ENCODE data around the gene FUT4. TPM values are rescaled to one million over a fixed set of nuclear protein-coding genes. Genes with fewer than 3 reads are reported as not detected.

The FUT4 gene
- total RNA-seq (2022) (24.5 and 25.0 TPM in 2 replicates), Bru-seq, nascent RNA (percentile 93 among the genes with signal in this experiment), BruChase-seq, experiment 1, labeled RNA remaining after a 2-hour chase (percentile 99 among the genes with signal in this experiment), BruChase-seq, experiment 2, labeled RNA remaining after a 6-hour chase (percentile 95 among the genes with signal in this experiment)
- long read RNA-seq, full-length matches to known transcripts: 55 of 55 reads
- long read RNA-seq, partial matches to known transcripts: 0 of 55 reads
- long read RNA-seq, other reads (novel, unspliced or antisense): 0 of 55 reads

GRCh38 chr11:94543695-94544645 lies at the start of gene FUT4:
TSS of gene FUT4 (plus strand) at chr11:94543921. CDS start at chr11:94544134, 213 bp downstream.
- TF ChIP-seq CTCF (IDR thresholded peaks at IDR 0.05; ENCODE audit: insufficient read depth in 1 of 2, low read depth in 1 of 2, low read length in 1 of 2, severe bottlenecking in 1 of 2, unreplicated experiment in 1 of 2): no peak
- H3K27me3 Mint-ChIP-seq (ENCODE audit: insufficient read depth, unreplicated experiment): no peaks in the 10 kb centered on the region
- no peaks in the 10 kb centered on the region for H3K36me3 ChIP-seq (ENCODE audit: control insufficient read depth, insufficient read depth, low read length)
- no peaks in the 10 kb centered on the region for H3K9me3 ChIP-seq
- H3K27ac Mint-ChIP-seq (ENCODE audit: unreplicated experiment): peak within 1 kb of the TSS; percentile 90
- no peaks in the 10 kb centered on the region for H3K9me3 Mint-ChIP-seq (ENCODE audit: unreplicated experiment)
- peak; percentile 96 to 98 for DNase-seq
- ChIA-PET CTCF (interaction anchor here (0.6 to 1.3 kb wide), 6 partner anchors 18 to 649 kb away, joined by 3 to 6 read pairs (median 3); no protein-coding TSS in a partner anchor), POLR2A (interaction anchor here (1.0 to 1.7 kb wide), 4 partner anchors 11 to 44 kb away, joined by 3 to 10 read pairs (median 6); no protein-coding TSS in a partner anchor)
- no peaks in the 10 kb centered on the region for H3K27me3 ChIP-seq (replicated peaks; ENCODE audit: control insufficient read depth, insufficient read depth, low read length)
- peak within 1 kb of the TSS; percentile 86 for H3K4me3 Mint-ChIP-seq (ENCODE audit: unreplicated experiment)
- peaks cover 34% of the 10 kb centered on the region for H3K4me1 Mint-ChIP-seq (ENCODE audit: low read depth, unreplicated experiment)
- H3K36me3 Mint-ChIP-seq (ENCODE audit: insufficient read depth, unreplicated experiment): peaks cover 20% of the 10 kb centered on the region
- BruUV-seq (replicated peaks): no TSS peak
- intact Hi-C loops (cut with micrococcal nuclease; ENCODE audit: unreplicated experiment): loop anchor here (1.0 to 5.0 kb wide), 6 partner anchors 23 to 523 kb away; partner anchors contain the start of genes ANKRD49, MRE11 and SRSF8
- H3K4me3 ChIP-seq (ENCODE audit: low read depth, low read length): peak within 1 kb of the TSS; percentile 71
- H3K4me1 ChIP-seq: peaks cover 29% of the 10 kb centered on the region

- ChIA-PET CTCF (interaction anchor here (0.6 to 1.0 kb wide), 4 partner anchors 11 to 606 kb away, joined by 3 to 7 read pairs (median 6); no protein-coding TSS in a partner anchor), POLR2A (interaction anchor here (0.9 to 1.0 kb wide), 2 partner anchors 52 to 710 kb away, joined by 3 read pairs; partner anchors contain the start of gene MED17)
- H3K4me3 ChIP-seq (ENCODE audit: low read depth, low read length): peak overlapping the region; percentile 59
- peaks cover 61% of the 10 kb centered on the region for H3K36me3 Mint-ChIP-seq (ENCODE audit: insufficient read depth, unreplicated experiment)
- peaks cover 20% of the 10 kb centered on the region for H3K4me1 ChIP-seq
- peak overlapping the region; percentile 98 for H3K27ac Mint-ChIP-seq (ENCODE audit: unreplicated experiment)
- intact Hi-C loops (cut with micrococcal nuclease; ENCODE audit: unreplicated experiment): loop anchor here (2.0 to 5.0 kb wide), 2 partner anchors 367 to 753 kb away; partner anchors contain the start of genes C11orf54, PANX1 and TAF1D
- H3K36me3 ChIP-seq (ENCODE audit: control insufficient read depth, insufficient read depth, low read length): peaks cover 10% of the 10 kb centered on the region
- no peaks in the 10 kb centered on the region for H3K27me3 ChIP-seq (replicated peaks; ENCODE audit: control insufficient read depth, insufficient read depth, low read length)
- peak in 1 of 2 experiments; percentile 27 for TF ChIP-seq CTCF (IDR thresholded peaks at IDR 0.05; ENCODE audit: insufficient read depth in 1 of 2, low read depth in 1 of 2, low read length in 1 of 2, severe bottlenecking in 1 of 2, unreplicated experiment in 1 of 2)
- H3K27me3 Mint-ChIP-seq (ENCODE audit: insufficient read depth, unreplicated experiment): no peaks in the 10 kb centered on the region
- DNase-seq: no peak
- H3K4me3 Mint-ChIP-seq (ENCODE audit: unreplicated experiment): peak overlapping the region; percentile 97
- no TSS peak for BruUV-seq (replicated peaks)
- H3K4me1 Mint-ChIP-seq (ENCODE audit: low read depth, unreplicated experiment): peaks cover 14% of the 10 kb centered on the region
- H3K9me3 ChIP-seq: no peaks in the 10 kb centered on the region
- H3K9me3 Mint-ChIP-seq (ENCODE audit: unreplicated experiment): no peaks in the 10 kb centered on the region
Measured at GRCh38 chr11:94494126-94494680, 49.5 kb upstream of the FUT4 start.
